H1 (cell line): ENCODE data around the gene TMOD4.
"Not testable (repeated sequence)": the region's sequence is repeated elsewhere in the genome, so short reads cannot be mapped to it uniquely, and the experiment has no call there.

ENCODE experiments used
- MAX ChIP-seq: IDR thresholded peaks from 2 replicates; pipeline ENCODE4 v1.6.1; 2012; ENCODE audit warnings: inconsistent platforms
- NRF1 ChIP-seq: IDR thresholded peaks from 2 replicates; pipeline ENCODE4 v1.6.1; 2011; ENCODE audit warnings: mild to moderate bottlenecking, low read depth, low read length, improper control_type of control experiment
- POLR2A ChIP-seq, 2 experiments: IDR thresholded peaks; 1 replicate in 1 of 2; 2 replicates in 1 of 2; pipeline ENCODE4 v1.6.1; 2011; ENCODE audit warnings: low read depth in 2 of 2, low read length in 2 of 2, mild to moderate bottlenecking in 2 of 2; ENCODE audit errors: control extremely low read depth in 1 of 2
- POLR2AphosphoS5 ChIP-seq: IDR thresholded peaks from 2 replicates; pipeline ENCODE4 v1.6.1; 2011; ENCODE audit warnings: low read depth, low read length
- SIN3A ChIP-seq, 2 experiments: IDR thresholded peaks in 1 of 2; conservative IDR thresholded peaks in 1 of 2; 2 replicates each; pipeline ENCODE4 v1.6.1; 2011 to 2012; ENCODE audit warnings: low read length in 2 of 2, improper control_type of control experiment in 1 of 2, low read depth in 1 of 2, mild to moderate bottlenecking in 1 of 2
- TAF7 ChIP-seq: optimal IDR thresholded peaks from 2 replicates; pipeline ENCODE3; 2011; ENCODE audit warnings: low read depth, mild to moderate bottlenecking, inconsistent platforms, low read length, moderate library complexity, borderline replicate concordance
- TCF12 ChIP-seq: IDR thresholded peaks from 2 replicates; pipeline ENCODE4 v1.6.1; 2011; ENCODE audit warnings: low read depth, mild to moderate bottlenecking, low read length
- USF2 ChIP-seq: IDR thresholded peaks from 2 replicates; pipeline ENCODE4 v1.6.1; 2011; ENCODE audit warnings: low read length, improper control_type of control experiment
- TF ChIP-seq, protein P1 (sequence below), 3 experiments: IDR thresholded peaks; 1 replicate in 2 of 3; 2 replicates in 1 of 3; pipeline versions ENCODE4 v1.5.1 to v1.6.1; 2011; ENCODE audit warnings: low read length in 3 of 3, mild to moderate bottlenecking in 3 of 3, inconsistent platforms in 2 of 3, low read depth in 1 of 3, moderate library complexity in 1 of 3; ENCODE audit not compliant: insufficient read depth in 1 of 3; ENCODE audit errors: control extremely low read depth in 1 of 3

- TF ChIP-seq USF2; TCF12; SIN3A (conservative IDR thresholded peaks at IDR 0.05 in 1 of 2, IDR thresholded peaks at IDR 0.05 in 1 of 2; ENCODE audit: low read depth in 1 of 2, low read length in 2 of 2); POLR2A (IDR thresholded peaks at IDR 0.05; ENCODE audit: control extremely low read depth in 1 of 2, low read depth in 2 of 2, low read length in 2 of 2); MAX; NRF1; POLR2AphosphoS5; TAF7: not testable (repeated sequence)
- TF ChIP-seq, protein P1, sequence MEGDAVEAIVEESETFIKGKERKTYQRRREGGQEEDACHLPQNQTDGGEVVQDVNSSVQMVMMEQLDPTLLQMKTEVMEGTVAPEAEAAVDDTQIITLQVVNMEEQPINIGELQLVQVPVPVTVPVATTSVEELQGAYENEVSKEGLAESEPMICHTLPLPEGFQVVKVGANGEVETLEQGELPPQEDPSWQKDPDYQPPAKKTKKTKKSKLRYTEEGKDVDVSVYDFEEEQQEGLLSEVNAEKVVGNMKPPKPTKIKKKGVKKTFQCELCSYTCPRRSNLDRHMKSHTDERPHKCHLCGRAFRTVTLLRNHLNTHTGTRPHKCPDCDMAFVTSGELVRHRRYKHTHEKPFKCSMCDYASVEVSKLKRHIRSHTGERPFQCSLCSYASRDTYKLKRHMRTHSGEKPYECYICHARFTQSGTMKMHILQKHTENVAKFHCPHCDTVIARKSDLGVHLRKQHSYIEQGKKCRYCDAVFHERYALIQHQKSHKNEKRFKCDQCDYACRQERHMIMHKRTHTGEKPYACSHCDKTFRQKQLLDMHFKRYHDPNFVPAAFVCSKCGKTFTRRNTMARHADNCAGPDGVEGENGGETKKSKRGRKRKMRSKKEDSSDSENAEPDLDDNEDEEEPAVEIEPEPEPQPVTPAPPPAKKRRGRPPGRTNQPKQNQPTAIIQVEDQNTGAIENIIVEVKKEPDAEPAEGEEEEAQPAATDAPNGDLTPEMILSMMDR (IDR thresholded peaks at IDR 0.05; ENCODE audit: control extremely low read depth in 1 of 3, insufficient read depth in 1 of 3, low read depth in 1 of 3, low read length in 3 of 3), result not testable (repeated sequence)
Measured at GRCh38 chr1:151205381-151205965, 29.7 kb upstream of the TMOD4 start.
